ENCODE results near the gene MARCHF10.
"Not testable (repeated sequence)": the region's sequence is repeated elsewhere in the genome, so short reads cannot be mapped to it uniquely, and the experiment has no call there.

The MARCHF10 gene

GRCh38 chr17:62701706-62702085 lies 106.4 kb downstream of the MARCHF10 start:
- Histone ChIP-seq H3K27me3 (ENCODE audit: low read depth, low read length) (peaks cover 11% of the 10 kb centered on the region; the same call in 1 of the 2 replicates), H3K27ac (ENCODE audit: low read length) (no peak overlapping the region), H3K9me3 (ENCODE audit: insufficient read depth, low read length) (no peaks in the 10 kb centered on the region), H3K79me2 (ENCODE audit: low read length) (no peaks in the 10 kb centered on the region), H3K4me1 (ENCODE audit: low read length) (peaks cover 29% of the 10 kb centered on the region), H4K20me1 (ENCODE audit: insufficient read depth, low read length) (no peaks in the 10 kb centered on the region), H2AFZ (ENCODE audit: low read depth, low read length) (peak overlapping the region; percentile 82), H3K4me2 (ENCODE audit: low read length) (peak overlapping the region; percentile 54), H3K36me3 (replicated peaks; ENCODE audit: low read depth, low read length) (no peaks in the 10 kb centered on the region), H3K4me3 (ENCODE audit: low read length) (0 out of 2 replicates have a peak overlapping the region, but pooled peaks have one; percentile 18), H3K9ac (ENCODE audit: low read length) (no peak overlapping the region; the same call in 1 of the 2 replicates)
- no peak for TF ChIP-seq CTCF (IDR thresholded peaks at IDR 0.05; ENCODE audit: low read depth, low read length)
- no peak for TF ChIP-seq EZH2phosphoT487 (IDR thresholded peaks at IDR 0.05; ENCODE audit: low read depth)

DNA sequence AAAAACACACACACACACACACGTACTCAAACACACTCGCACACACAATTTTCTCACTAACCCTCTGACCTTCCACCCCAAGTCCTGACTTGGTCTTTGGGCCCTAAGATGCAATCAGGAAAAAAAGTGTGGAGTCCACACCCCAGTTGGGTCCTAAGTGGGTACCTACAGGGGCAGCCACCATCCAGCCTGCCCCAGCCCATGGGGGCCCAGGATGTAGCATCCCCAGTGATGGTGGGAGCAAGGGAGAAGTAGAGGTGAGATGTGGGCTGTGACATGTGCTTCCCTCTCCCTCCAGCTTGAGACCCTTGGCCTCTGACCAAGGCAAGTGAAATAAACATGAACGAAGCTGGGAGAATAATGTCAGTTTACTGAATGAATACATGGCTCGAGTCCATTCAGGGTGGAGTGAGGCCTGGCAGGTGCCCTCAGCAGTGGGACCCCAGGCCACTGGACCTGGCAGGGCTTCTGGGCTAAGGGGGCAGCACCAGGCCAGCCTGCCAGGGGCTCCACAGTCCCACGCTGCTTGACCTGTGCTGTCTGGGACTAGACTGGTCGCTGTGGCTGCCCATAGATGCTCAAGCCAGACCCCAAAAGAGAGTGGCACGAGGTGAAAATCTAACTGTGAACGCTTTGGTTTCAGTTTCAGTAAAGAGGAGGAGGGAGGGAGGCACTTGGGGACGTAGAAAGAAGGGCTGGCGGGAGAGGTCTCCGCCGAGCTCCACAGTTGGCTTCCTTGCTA lies 107.0 kb downstream of the MARCHF10 start:
- TF ChIP-seq EZH2phosphoT487 (IDR thresholded peaks at IDR 0.05; ENCODE audit: low read depth) (no peak), CTCF (IDR thresholded peaks at IDR 0.05; ENCODE audit: low read depth, low read length) (no peak)
- peaks cover 29% of the 10 kb centered on the region for H3K4me1 ChIP-seq (ENCODE audit: low read length)
- no peak overlapping the region for H3K27ac ChIP-seq (ENCODE audit: low read length)
- no peaks in the 10 kb centered on the region for H4K20me1 ChIP-seq (ENCODE audit: insufficient read depth, low read length)
- H3K36me3 ChIP-seq (replicated peaks; ENCODE audit: low read depth, low read length): no peaks in the 10 kb centered on the region
- peak overlapping the region; percentile 54 for H3K4me2 ChIP-seq (ENCODE audit: low read length)
- peaks cover 11% of the 10 kb centered on the region; the same call in 1 of the 2 replicates for H3K27me3 ChIP-seq (ENCODE audit: low read depth, low read length)
- no peak overlapping the region; the same call in 1 of the 2 replicates for H3K9ac ChIP-seq (ENCODE audit: low read length)
- no peaks in the 10 kb centered on the region for H3K79me2 ChIP-seq (ENCODE audit: low read length)
- H3K4me3 ChIP-seq (ENCODE audit: low read length): 0 out of 2 replicates have a peak overlapping the region, but pooled peaks have one; percentile 18
- peak overlapping the region; percentile 82 for H2AFZ ChIP-seq (ENCODE audit: low read depth, low read length)
- no peaks in the 10 kb centered on the region for H3K9me3 ChIP-seq (ENCODE audit: insufficient read depth, low read length)

GRCh38 chr17:62698459-62698858 lies 109.7 kb downstream of the MARCHF10 start:
- not testable (repeated sequence) for H3K79me2 ChIP-seq (ENCODE audit: low read length)

DNA sequence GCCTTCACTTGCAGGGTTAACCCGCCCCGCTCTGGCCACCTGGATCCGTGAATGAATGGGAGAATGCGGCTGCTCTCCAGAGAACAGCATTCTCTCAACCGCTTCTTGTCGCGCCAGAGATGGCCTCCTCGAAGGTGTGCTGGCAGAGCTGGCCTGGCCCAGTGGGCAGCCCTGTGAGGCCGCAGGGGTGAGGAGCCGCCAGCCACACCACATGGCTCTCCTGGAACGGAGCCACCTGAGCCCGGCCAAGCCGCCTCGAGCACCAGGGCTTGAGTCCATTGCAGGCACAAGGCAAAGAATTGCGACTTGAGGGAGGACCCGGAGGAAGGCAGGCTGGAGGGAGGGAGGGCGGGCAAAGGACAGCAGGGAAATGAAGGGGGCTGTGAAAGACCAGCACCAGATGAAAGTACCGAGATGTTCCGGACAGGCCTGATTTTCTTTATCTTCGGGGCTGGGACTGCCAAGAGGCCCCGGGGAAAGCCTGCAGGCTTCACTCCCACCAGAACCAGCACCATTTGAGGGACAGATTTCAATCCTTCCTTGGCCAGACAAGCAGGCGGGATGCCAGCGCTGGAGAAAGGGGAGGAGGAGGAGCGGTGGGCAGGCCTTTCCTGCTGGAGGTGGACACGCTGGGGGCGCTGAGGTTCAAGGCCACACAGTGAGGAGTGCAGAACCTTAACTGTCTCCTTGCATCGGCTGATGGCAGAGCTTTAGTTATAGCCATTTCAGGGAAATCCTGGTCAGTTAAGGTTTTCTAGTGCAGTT lies 111.2 kb downstream of the MARCHF10 start:
- H2AFZ ChIP-seq (ENCODE audit: low read depth, low read length): no peak overlapping the region
- TF ChIP-seq CTCF (IDR thresholded peaks at IDR 0.05; ENCODE audit: low read depth, low read length) (no peak), EZH2phosphoT487 (IDR thresholded peaks at IDR 0.05; ENCODE audit: low read depth) (no peak)

More at GRCh38 chr17:62698459-62698858, 109.7 kb downstream of the MARCHF10 start:
- not testable (repeated sequence) for H3K4me3 ChIP-seq (ENCODE audit: low read length); H4K20me1 ChIP-seq (ENCODE audit: insufficient read depth, low read length); H3K9me3 ChIP-seq (ENCODE audit: insufficient read depth, low read length); H3K27ac ChIP-seq (ENCODE audit: low read length); H3K27me3 ChIP-seq (ENCODE audit: low read depth, low read length); H2AFZ ChIP-seq (ENCODE audit: low read depth, low read length); H3K4me2 ChIP-seq (ENCODE audit: low read length); H3K9ac ChIP-seq (ENCODE audit: low read length); H3K36me3 ChIP-seq (replicated peaks; ENCODE audit: low read depth, low read length)
- peaks cover 21% of the 10 kb centered on the region for H3K4me1 ChIP-seq (ENCODE audit: low read length)

More for the DNA sequence above, 111.2 kb downstream of the MARCHF10 start:
- peaks cover 10% of the 10 kb centered on the region for H3K4me1 ChIP-seq (ENCODE audit: low read length)
- no peak overlapping the region for H3K4me3 ChIP-seq (ENCODE audit: low read length)
- no peaks in the 10 kb centered on the region for H4K20me1 ChIP-seq (ENCODE audit: insufficient read depth, low read length)
- H3K4me2 ChIP-seq (ENCODE audit: low read length): no peak overlapping the region
- H3K79me2 ChIP-seq (ENCODE audit: low read length): no peaks in the 10 kb centered on the region
- no peak overlapping the region for H3K27ac ChIP-seq (ENCODE audit: low read length)
- no peaks in the 10 kb centered on the region for H3K27me3 ChIP-seq (ENCODE audit: low read depth, low read length)
- no peaks in the 10 kb centered on the region for H3K9me3 ChIP-seq (ENCODE audit: insufficient read depth, low read length)
- H3K36me3 ChIP-seq (replicated peaks; ENCODE audit: low read depth, low read length): no peaks in the 10 kb centered on the region
- H3K9ac ChIP-seq (ENCODE audit: low read length): no peak overlapping the region

All from OCI-LY3 (cell line).